ENCODE results near the gene DGCR2.
"Not testable (repeated sequence)": the region's sequence is repeated elsewhere in the genome, so short reads cannot be mapped to it uniquely, and the experiment has no call there.

DGCR2 gene

GRCh38 chr22:18991821-18992442, 130.3 kb downstream of the DGCR2 start:
- no peak overlapping the region for H3K4me3 ChIP-seq (ENCODE audit: low read depth, low read length)
- TF ChIP-seq CTCF (conservative IDR thresholded peaks at IDR 0.05; ENCODE audit: low read depth, low read length) = no peak
- DNase-seq (ENCODE audit: low read depth) = no peak

GRCh38 chr22:18991138-18991432, 131.1 kb downstream of the DGCR2 start:
- no peak for DNase-seq (ENCODE audit: low read depth)
- no peak for TF ChIP-seq CTCF (conservative IDR thresholded peaks at IDR 0.05; ENCODE audit: low read depth, low read length)

GRCh38 chr22:18990355-18991137, 131.7 kb downstream of the DGCR2 start:
- DNase-seq (ENCODE audit: low read depth) = no peak
- no peak overlapping the region for H3K4me3 ChIP-seq (ENCODE audit: low read depth, low read length)
- no peak for TF ChIP-seq CTCF (conservative IDR thresholded peaks at IDR 0.05; ENCODE audit: low read depth, low read length)

More at GRCh38 chr22:18991138-18991432, 131.1 kb downstream of the DGCR2 start:
- H3K4me3 ChIP-seq (ENCODE audit: low read depth, low read length) = no peak overlapping the region

GRCh38 chr22:18988958-18989357, 133.3 kb downstream of the DGCR2 start:
- no peak overlapping the region for H3K4me3 ChIP-seq (ENCODE audit: low read depth, low read length)
- TF ChIP-seq CTCF (conservative IDR thresholded peaks at IDR 0.05; ENCODE audit: low read depth, low read length) = no peak
- DNase-seq (ENCODE audit: low read depth) = no peak

GRCh38 chr22:18987765-18988164, 134.4 kb downstream of the DGCR2 start:
- TF ChIP-seq CTCF (conservative IDR thresholded peaks at IDR 0.05; ENCODE audit: low read depth, low read length) = peak; percentile 58
- H3K4me3 ChIP-seq (ENCODE audit: low read depth, low read length) = no peak overlapping the region
- peak; percentile 13 for DNase-seq (ENCODE audit: low read depth)

GRCh38 chr22:18987114-18987513, 135.1 kb downstream of the DGCR2 start:
- H3K4me3 ChIP-seq (ENCODE audit: low read depth, low read length) = not testable (repeated sequence)

More at GRCh38 chr22:18987114-18987513, 135.1 kb downstream of the DGCR2 start:
- not testable (repeated sequence) for DNase-seq (ENCODE audit: low read depth)
